Neural cell (in vitro differentiated cells): Measurements from ENCODE around the gene PAN3.

Experiments
- EP300 ChIP-seq: fragments of 450-650 bp; conservative IDR thresholded peaks from 2 replicates; pipeline ENCODE4 v1.6.1; 2014; ENCODE audit warnings: antibody characterized with exemption, mild to moderate bottlenecking, moderate library complexity; ENCODE audit not compliant: poor library complexity, severe bottlenecking
- EZH2 ChIP-seq: fragments of 200-600, 300-800 bp; shearing (Covaris generic), sonication (generic); IDR thresholded peaks from 2 replicates; pipeline ENCODE4 v1.6.1; 2014; ENCODE audit warnings: antibody characterized with exemption, low read length, borderline replicate concordance, mild to moderate bottlenecking; ENCODE audit not compliant: insufficient read depth, poor library complexity, severe bottlenecking
- MXI1 ChIP-seq: fragments of 450-650 bp; conservative IDR thresholded peaks from 2 replicates; pipeline ENCODE4 v1.6.1; 2014; ENCODE audit warnings: antibody characterized with exemption, mild to moderate bottlenecking; ENCODE audit not compliant: poor library complexity, severe bottlenecking
- POLR2AphosphoS5 ChIP-seq: IDR thresholded peaks from 2 replicates; pipeline ENCODE4 v1.6.1; 2012
- SMC3 ChIP-seq: fragments of 450-650 bp; conservative IDR thresholded peaks from 2 replicates; pipeline ENCODE4 v1.6.1; 2014; ENCODE audit warnings: antibody characterized with exemption, mild to moderate bottlenecking, moderate library complexity; ENCODE audit not compliant: poor library complexity
- TAF1 ChIP-seq: IDR thresholded peaks from 2 replicates; pipeline ENCODE4 v1.6.1; 2012; ENCODE audit warnings: low read depth
- TF ChIP-seq, protein P1 (sequence below): fragments of 450-650 bp; IDR thresholded peaks from 2 replicates; pipeline ENCODE4 v1.5.1; 2014; ENCODE audit warnings: antibody characterized with exemption, mild to moderate bottlenecking, moderate library complexity; ENCODE audit not compliant: poor library complexity, severe bottlenecking
- TF ChIP-seq, protein P2 (sequence below): IDR thresholded peaks from 2 replicates; pipeline ENCODE4 v1.6.1; 2012; ENCODE audit warnings: borderline replicate concordance

GRCh38 chr13:28338006-28338574, 199.7 kb downstream of the PAN3 start:
- TF ChIP-seq, protein P1, sequence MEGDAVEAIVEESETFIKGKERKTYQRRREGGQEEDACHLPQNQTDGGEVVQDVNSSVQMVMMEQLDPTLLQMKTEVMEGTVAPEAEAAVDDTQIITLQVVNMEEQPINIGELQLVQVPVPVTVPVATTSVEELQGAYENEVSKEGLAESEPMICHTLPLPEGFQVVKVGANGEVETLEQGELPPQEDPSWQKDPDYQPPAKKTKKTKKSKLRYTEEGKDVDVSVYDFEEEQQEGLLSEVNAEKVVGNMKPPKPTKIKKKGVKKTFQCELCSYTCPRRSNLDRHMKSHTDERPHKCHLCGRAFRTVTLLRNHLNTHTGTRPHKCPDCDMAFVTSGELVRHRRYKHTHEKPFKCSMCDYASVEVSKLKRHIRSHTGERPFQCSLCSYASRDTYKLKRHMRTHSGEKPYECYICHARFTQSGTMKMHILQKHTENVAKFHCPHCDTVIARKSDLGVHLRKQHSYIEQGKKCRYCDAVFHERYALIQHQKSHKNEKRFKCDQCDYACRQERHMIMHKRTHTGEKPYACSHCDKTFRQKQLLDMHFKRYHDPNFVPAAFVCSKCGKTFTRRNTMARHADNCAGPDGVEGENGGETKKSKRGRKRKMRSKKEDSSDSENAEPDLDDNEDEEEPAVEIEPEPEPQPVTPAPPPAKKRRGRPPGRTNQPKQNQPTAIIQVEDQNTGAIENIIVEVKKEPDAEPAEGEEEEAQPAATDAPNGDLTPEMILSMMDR = no peak
- TF ChIP-seq EZH2 (no peak), MXI1 (no peak), POLR2AphosphoS5 (no peak), SMC3 (no peak), EP300 (no peak), TAF1 (no peak)
- TF ChIP-seq, protein P2, sequence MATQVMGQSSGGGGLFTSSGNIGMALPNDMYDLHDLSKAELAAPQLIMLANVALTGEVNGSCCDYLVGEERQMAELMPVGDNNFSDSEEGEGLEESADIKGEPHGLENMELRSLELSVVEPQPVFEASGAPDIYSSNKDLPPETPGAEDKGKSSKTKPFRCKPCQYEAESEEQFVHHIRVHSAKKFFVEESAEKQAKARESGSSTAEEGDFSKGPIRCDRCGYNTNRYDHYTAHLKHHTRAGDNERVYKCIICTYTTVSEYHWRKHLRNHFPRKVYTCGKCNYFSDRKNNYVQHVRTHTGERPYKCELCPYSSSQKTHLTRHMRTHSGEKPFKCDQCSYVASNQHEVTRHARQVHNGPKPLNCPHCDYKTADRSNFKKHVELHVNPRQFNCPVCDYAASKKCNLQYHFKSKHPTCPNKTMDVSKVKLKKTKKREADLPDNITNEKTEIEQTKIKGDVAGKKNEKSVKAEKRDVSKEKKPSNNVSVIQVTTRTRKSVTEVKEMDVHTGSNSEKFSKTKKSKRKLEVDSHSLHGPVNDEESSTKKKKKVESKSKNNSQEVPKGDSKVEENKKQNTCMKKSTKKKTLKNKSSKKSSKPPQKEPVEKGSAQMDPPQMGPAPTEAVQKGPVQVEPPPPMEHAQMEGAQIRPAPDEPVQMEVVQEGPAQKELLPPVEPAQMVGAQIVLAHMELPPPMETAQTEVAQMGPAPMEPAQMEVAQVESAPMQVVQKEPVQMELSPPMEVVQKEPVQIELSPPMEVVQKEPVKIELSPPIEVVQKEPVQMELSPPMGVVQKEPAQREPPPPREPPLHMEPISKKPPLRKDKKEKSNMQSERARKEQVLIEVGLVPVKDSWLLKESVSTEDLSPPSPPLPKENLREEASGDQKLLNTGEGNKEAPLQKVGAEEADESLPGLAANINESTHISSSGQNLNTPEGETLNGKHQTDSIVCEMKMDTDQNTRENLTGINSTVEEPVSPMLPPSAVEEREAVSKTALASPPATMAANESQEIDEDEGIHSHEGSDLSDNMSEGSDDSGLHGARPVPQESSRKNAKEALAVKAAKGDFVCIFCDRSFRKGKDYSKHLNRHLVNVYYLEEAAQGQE = no peak
